ENCODE data around the gene GNLY. TPM values are rescaled to one million over a fixed set of nuclear protein-coding genes. Genes with fewer than 3 reads are reported as not detected.
"Not testable (repeated sequence)": the region's sequence is repeated elsewhere in the genome, so short reads cannot be mapped to it uniquely, and the experiment has no call there.

GNLY gene
- total and polyA plus RNA-seq, 5 donors from 2014 or later: 2.4 to 10.9 (median 8.7) TPM

- no peaks in the 10 kb centered on the region for H3K9me3 ChIP-seq (ENCODE audit: control insufficient read depth in 2 of 2, low read length in 2 of 2)
- Mint-ChIP-seq H3K4me1 (peaks cover 0 to 5% (median 3%) of the 10 kb centered on the region in 4 donors), H3K4me3 (no peak overlapping the region), H3K27me3 (no peaks in the 10 kb centered on the region), H3K9me3 (peaks cover 0 to 2% (median 0%) of the 10 kb centered on the region in 7 donors), H3K27ac (no peak overlapping the region), H3K36me3 (peaks cover 41% of the 10 kb centered on the region)
- no peak overlapping the region for H3K27ac ChIP-seq (ENCODE audit: insufficient read depth, low read length, poor library complexity, severe bottlenecking)
- H3K27me3 ChIP-seq (ENCODE audit: control insufficient read depth, insufficient read depth, low read length): no peaks in the 10 kb centered on the region
- ATAC-seq (ENCODE audit: low read depth in 2 of 2) (no peak), DNase-seq (no peak)
- peaks cover 72% of the 10 kb centered on the region for H3K36me3 ChIP-seq (ENCODE audit: control insufficient read depth, insufficient read depth, low read length)
- H3K4me1 ChIP-seq (ENCODE audit: control insufficient read depth, insufficient read depth, low read length, poor library complexity, severe bottlenecking): no peaks in the 10 kb centered on the region
- no peak overlapping the region for H3K4me3 ChIP-seq (ENCODE audit: low read depth, low read length)
These were observed 43.1 kb upstream of the GNLY start for GRCh38 chr2:85651097-85651496.

- H3K27ac Mint-ChIP-seq: peak overlapping the region in 1 of 3 donors; percentile 48
- Histone ChIP-seq H3K27me3 (ENCODE audit: control insufficient read depth, insufficient read depth, low read length) (no peaks in the 10 kb centered on the region), H3K4me1 (ENCODE audit: control insufficient read depth, insufficient read depth, low read length, poor library complexity, severe bottlenecking) (no peaks in the 10 kb centered on the region), H3K36me3 (ENCODE audit: control insufficient read depth, insufficient read depth, low read length) (peaks cover 66% of the 10 kb centered on the region), H3K4me3 (ENCODE audit: low read depth, low read length) (no peak overlapping the region), H3K9me3 (ENCODE audit: control insufficient read depth in 2 of 2, low read length in 2 of 2) (no peaks in the 10 kb centered on the region), H3K27ac (ENCODE audit: insufficient read depth, low read length, poor library complexity, severe bottlenecking) (no peak overlapping the region)
- no peak overlapping the region for H3K4me3 Mint-ChIP-seq
- ATAC-seq (ENCODE audit: low read depth in 2 of 2) (no peak), DNase-seq (no peak)
- peaks cover 38% of the 10 kb centered on the region for H3K36me3 Mint-ChIP-seq
- H3K27me3 Mint-ChIP-seq: no peaks in the 10 kb centered on the region
- peaks cover 0 to 2% (median 0%) of the 10 kb centered on the region in 7 donors for H3K9me3 Mint-ChIP-seq
- H3K4me1 Mint-ChIP-seq: peaks cover 0 to 3% (median 0%) of the 10 kb centered on the region in 4 donors
These were observed 42.1 kb upstream of the GNLY start for GRCh38 chr2:85652056-85652455.

- Mint-ChIP-seq H3K36me3 (peaks cover 35% of the 10 kb centered on the region), H3K27ac (peak overlapping the region in 2 of 3 donors; percentile 26 to 46), H3K4me3 (no peak overlapping the region), H3K27me3 (no peaks in the 10 kb centered on the region), H3K9me3 (peaks cover 0 to 2% (median 0%) of the 10 kb centered on the region in 7 donors), H3K4me1 (peaks cover 0 to 2% (median 0%) of the 10 kb centered on the region in 4 donors)
- no peak overlapping the region for H3K27ac ChIP-seq (ENCODE audit: insufficient read depth, low read length, poor library complexity, severe bottlenecking)
- H3K9me3 ChIP-seq (ENCODE audit: control insufficient read depth in 2 of 2, low read length in 2 of 2): no peaks in the 10 kb centered on the region
- H3K36me3 ChIP-seq (ENCODE audit: control insufficient read depth, insufficient read depth, low read length): peaks cover 47% of the 10 kb centered on the region
- ATAC-seq (ENCODE audit: low read depth in 2 of 2): no peak
- H3K4me1 ChIP-seq (ENCODE audit: control insufficient read depth, insufficient read depth, low read length, poor library complexity, severe bottlenecking): no peaks in the 10 kb centered on the region
- no peaks in the 10 kb centered on the region for H3K27me3 ChIP-seq (ENCODE audit: control insufficient read depth, insufficient read depth, low read length)
- no peak for DNase-seq
- no peak overlapping the region for H3K4me3 ChIP-seq (ENCODE audit: low read depth, low read length)
These were observed 40.2 kb upstream of the GNLY start for GRCh38 chr2:85653996-85654395.

GRCh38 chr2:85655961-85656417 lies 38.2 kb upstream of the GNLY start:
- Histone ChIP-seq H3K36me3 (ENCODE audit: control insufficient read depth, insufficient read depth, low read length) (peaks cover 32% of the 10 kb centered on the region), H3K9me3 (ENCODE audit: control insufficient read depth in 2 of 2, low read length in 2 of 2) (no peaks in the 10 kb centered on the region), H3K4me3 (ENCODE audit: low read depth, low read length) (no peak overlapping the region), H3K27ac (ENCODE audit: insufficient read depth, low read length, poor library complexity, severe bottlenecking) (no peak overlapping the region), H3K27me3 (ENCODE audit: control insufficient read depth, insufficient read depth, low read length) (no peaks in the 10 kb centered on the region), H3K4me1 (ENCODE audit: control insufficient read depth, insufficient read depth, low read length, poor library complexity, severe bottlenecking) (no peaks in the 10 kb centered on the region)
- DNase-seq (no peak), ATAC-seq (ENCODE audit: low read depth in 2 of 2) (no peak)
- Mint-ChIP-seq H3K4me1 (peaks cover 0 to 2% (median 0%) of the 10 kb centered on the region in 4 donors), H3K9me3 (peaks cover 0 to 2% (median 0%) of the 10 kb centered on the region in 7 donors), H3K27ac (peak overlapping the region; percentile 43 to 68 (median 56)), H3K36me3 (peaks cover 28% of the 10 kb centered on the region), H3K27me3 (no peaks in the 10 kb centered on the region), H3K4me3 (no peak overlapping the region)

- Histone ChIP-seq H3K27ac (ENCODE audit: insufficient read depth, low read length, poor library complexity, severe bottlenecking) (no peak overlapping the region), H3K4me1 (ENCODE audit: control insufficient read depth, insufficient read depth, low read length, poor library complexity, severe bottlenecking) (no peaks in the 10 kb centered on the region), H3K36me3 (ENCODE audit: control insufficient read depth, insufficient read depth, low read length) (peaks cover 27% of the 10 kb centered on the region), H3K27me3 (ENCODE audit: control insufficient read depth, insufficient read depth, low read length) (no peaks in the 10 kb centered on the region), H3K9me3 (ENCODE audit: control insufficient read depth in 2 of 2, low read length in 2 of 2) (no peaks in the 10 kb centered on the region), H3K4me3 (ENCODE audit: low read depth, low read length) (no peak overlapping the region)
- H3K27me3 Mint-ChIP-seq: no peaks in the 10 kb centered on the region
- H3K36me3 Mint-ChIP-seq: peaks cover 28% of the 10 kb centered on the region
- no peak overlapping the region for H3K4me3 Mint-ChIP-seq
- ATAC-seq (ENCODE audit: low read depth in 2 of 2) (no peak), DNase-seq (no peak)
- H3K4me1 Mint-ChIP-seq: peaks cover 0 to 2% (median 0%) of the 10 kb centered on the region in 4 donors
- H3K9me3 Mint-ChIP-seq: peaks cover 0 to 2% (median 0%) of the 10 kb centered on the region in 7 donors
- no peak overlapping the region for H3K27ac Mint-ChIP-seq
These were observed 37.7 kb upstream of the GNLY start for GRCh38 chr2:85656468-85656867.

GRCh38 chr2:85657399-85657798 lies 36.8 kb upstream of the GNLY start:
- not testable (repeated sequence) for H3K4me1 Mint-ChIP-seq; H3K27me3 ChIP-seq (ENCODE audit: control insufficient read depth, insufficient read depth, low read length); H3K4me3 Mint-ChIP-seq; H3K27ac ChIP-seq (ENCODE audit: insufficient read depth, low read length, poor library complexity, severe bottlenecking); H3K27me3 Mint-ChIP-seq; H3K4me3 ChIP-seq (ENCODE audit: low read depth, low read length); H3K27ac Mint-ChIP-seq; DNase-seq; H3K9me3 ChIP-seq (ENCODE audit: control insufficient read depth in 2 of 2, low read length in 2 of 2); ATAC-seq (ENCODE audit: low read depth in 2 of 2); H3K4me1 ChIP-seq (ENCODE audit: control insufficient read depth, insufficient read depth, low read length, poor library complexity, severe bottlenecking); H3K9me3 Mint-ChIP-seq
- peaks cover 24% of the 10 kb centered on the region for H3K36me3 Mint-ChIP-seq
- H3K36me3 ChIP-seq (ENCODE audit: control insufficient read depth, insufficient read depth, low read length): peaks cover 20% of the 10 kb centered on the region

GRCh38 chr2:85659324-85659981 lies 34.7 kb upstream of the GNLY start:
- no peak overlapping the region for H3K27ac Mint-ChIP-seq
- no peak overlapping the region for H3K4me3 Mint-ChIP-seq
- Histone ChIP-seq H3K27ac (ENCODE audit: insufficient read depth, low read length, poor library complexity, severe bottlenecking) (no peak overlapping the region), H3K9me3 (ENCODE audit: control insufficient read depth in 2 of 2, low read length in 2 of 2) (no peaks in the 10 kb centered on the region), H3K4me3 (ENCODE audit: low read depth, low read length) (no peak overlapping the region), H3K27me3 (ENCODE audit: control insufficient read depth, insufficient read depth, low read length) (no peaks in the 10 kb centered on the region), H3K4me1 (ENCODE audit: control insufficient read depth, insufficient read depth, low read length, poor library complexity, severe bottlenecking) (no peaks in the 10 kb centered on the region), H3K36me3 (ENCODE audit: control insufficient read depth, insufficient read depth, low read length) (peaks cover 5% of the 10 kb centered on the region)
- no peaks in the 10 kb centered on the region for H3K27me3 Mint-ChIP-seq
- H3K36me3 Mint-ChIP-seq: peaks cover 16% of the 10 kb centered on the region
- DNase-seq (no peak), ATAC-seq (ENCODE audit: low read depth in 2 of 2) (peak in 1 of 2 donors; percentile 25)
- H3K9me3 Mint-ChIP-seq: no peaks in the 10 kb centered on the region
- H3K4me1 Mint-ChIP-seq: peaks cover 0 to 2% (median 0%) of the 10 kb centered on the region in 4 donors

- H3K4me1 ChIP-seq (ENCODE audit: control insufficient read depth, insufficient read depth, low read length, poor library complexity, severe bottlenecking); H3K27ac Mint-ChIP-seq; H3K27me3 Mint-ChIP-seq: not testable (repeated sequence)
These were observed 33.9 kb upstream of the GNLY start for GRCh38 chr2:85660301-85660700.

More at GRCh38 chr2:85660301-85660700, 33.9 kb upstream of the GNLY start:
- H3K27ac ChIP-seq (ENCODE audit: insufficient read depth, low read length, poor library complexity, severe bottlenecking); H3K36me3 ChIP-seq (ENCODE audit: control insufficient read depth, insufficient read depth, low read length); H3K4me3 ChIP-seq (ENCODE audit: low read depth, low read length); H3K9me3 Mint-ChIP-seq; H3K27me3 ChIP-seq (ENCODE audit: control insufficient read depth, insufficient read depth, low read length); ATAC-seq (ENCODE audit: low read depth in 2 of 2); H3K9me3 ChIP-seq (ENCODE audit: control insufficient read depth in 2 of 2, low read length in 2 of 2); H3K4me1 Mint-ChIP-seq; DNase-seq: not testable (repeated sequence)
- H3K4me3 Mint-ChIP-seq: peak overlapping the region in 1 of 4 donors; percentile 81
- H3K36me3 Mint-ChIP-seq: peaks cover 16% of the 10 kb centered on the region

All from CD4-positive, CD25-positive, alpha-beta regulatory T cell (primary cell).